GM11168 (cell line): Measurements from ENCODE around the gene CCNB1IP1.
"Not testable (repeated sequence)": the region's sequence is repeated elsewhere in the genome, so short reads cannot be mapped to it uniquely, and the experiment has no call there.

Source experiments
- in situ Hi-C: fragments of 300-500 bp; cut with MboI; formaldehyde crosslinking; loops from one replicate; pipeline ENCODE4 v1.12.0; 2022; ENCODE audit warnings: low sequenced_read_pairs; ENCODE audit not compliant: unreplicated experiment

Gene CCNB1IP1, protein sequence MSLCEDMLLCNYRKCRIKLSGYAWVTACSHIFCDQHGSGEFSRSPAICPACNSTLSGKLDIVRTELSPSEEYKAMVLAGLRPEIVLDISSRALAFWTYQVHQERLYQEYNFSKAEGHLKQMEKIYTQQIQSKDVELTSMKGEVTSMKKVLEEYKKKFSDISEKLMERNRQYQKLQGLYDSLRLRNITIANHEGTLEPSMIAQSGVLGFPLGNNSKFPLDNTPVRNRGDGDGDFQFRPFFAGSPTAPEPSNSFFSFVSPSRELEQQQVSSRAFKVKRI

DNA sequence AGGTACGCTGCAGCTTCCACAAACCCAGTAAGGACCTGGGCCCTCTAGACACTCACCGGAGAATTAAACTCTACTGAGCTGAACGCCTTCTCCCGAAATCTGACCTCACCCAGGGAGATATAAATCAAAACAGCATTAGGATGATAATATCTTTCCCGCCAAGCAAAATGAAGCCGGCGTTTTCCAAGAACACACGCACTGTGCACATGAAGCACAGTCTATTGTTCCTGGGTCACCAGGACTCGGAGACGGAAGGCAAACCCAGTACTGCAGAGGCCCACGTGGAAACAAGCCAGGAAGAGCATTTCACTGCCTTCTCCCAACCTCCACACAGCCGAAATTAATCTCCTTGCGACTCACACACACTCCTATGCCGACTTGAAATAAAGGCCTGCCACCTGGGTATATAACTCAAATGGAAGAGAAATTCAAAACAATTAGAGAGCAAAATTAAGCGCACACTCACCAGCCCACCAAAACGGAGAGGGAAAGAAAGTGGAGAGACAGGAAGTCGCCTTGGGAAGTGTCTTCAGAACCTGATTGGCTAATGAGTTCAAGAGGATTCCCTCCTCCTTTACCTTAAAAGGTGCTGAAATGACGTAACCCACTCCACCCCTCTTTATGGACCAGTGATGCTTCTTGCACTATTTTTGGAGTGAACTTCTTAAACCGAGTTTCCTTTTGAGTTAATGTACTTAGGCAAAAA lies at the start of gene CCNB1IP1:
CCNB1IP1 (minus strand) TSS at position 492 of the 706 bp plus-strand sequence. CDS start 16,756 bp downstream, outside the sequence.
- in situ Hi-C loops = loop anchor here (10.0 kb wide), 1 partner anchor 352 kb away; the partner anchor contains the start of genes ANG and RNASE4

DNA sequence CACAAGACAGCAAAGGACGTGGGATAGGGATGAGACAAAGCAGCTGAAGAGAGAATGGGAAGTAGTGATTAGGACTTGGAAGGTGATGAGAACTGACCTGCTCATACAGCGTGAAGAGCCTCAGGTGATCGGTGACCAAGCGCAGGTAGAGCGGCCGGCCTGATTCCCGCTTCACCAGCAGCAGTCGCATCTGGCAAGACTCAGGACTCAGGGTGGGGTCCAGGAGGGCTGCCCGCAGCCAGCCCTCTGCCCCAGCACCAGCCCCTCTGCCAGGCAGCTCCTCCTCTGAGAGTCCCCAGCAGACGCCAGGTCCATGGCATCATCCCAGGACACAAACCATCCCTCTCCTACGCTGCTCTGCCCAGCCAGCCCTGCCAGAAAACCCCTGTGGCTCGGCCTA lies 49.4 kb upstream of the CCNB1IP1 start:
- in situ Hi-C loops = no loop called here

DNA sequence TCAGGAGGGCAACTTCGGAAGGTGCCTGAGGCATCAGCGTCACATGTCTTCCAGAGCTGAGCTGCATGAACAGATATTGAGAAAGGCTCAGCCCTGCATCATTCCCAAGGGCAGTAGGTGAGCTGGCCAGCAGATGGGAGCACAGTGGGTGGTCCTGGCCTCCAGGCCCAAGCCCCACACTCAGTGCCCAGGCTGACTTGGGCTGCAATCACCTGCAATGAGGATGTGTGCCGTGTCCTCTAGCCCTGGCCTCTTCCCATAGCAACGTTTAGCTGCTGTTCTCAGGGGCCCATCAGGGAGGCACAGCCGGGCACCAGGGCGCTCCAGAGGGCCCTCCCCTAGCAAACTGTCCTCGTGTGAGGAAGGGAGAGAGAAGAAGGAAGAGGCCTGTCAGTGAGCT lies 48.3 kb upstream of the CCNB1IP1 start:
- in situ Hi-C loops = no loop called here

DNA sequence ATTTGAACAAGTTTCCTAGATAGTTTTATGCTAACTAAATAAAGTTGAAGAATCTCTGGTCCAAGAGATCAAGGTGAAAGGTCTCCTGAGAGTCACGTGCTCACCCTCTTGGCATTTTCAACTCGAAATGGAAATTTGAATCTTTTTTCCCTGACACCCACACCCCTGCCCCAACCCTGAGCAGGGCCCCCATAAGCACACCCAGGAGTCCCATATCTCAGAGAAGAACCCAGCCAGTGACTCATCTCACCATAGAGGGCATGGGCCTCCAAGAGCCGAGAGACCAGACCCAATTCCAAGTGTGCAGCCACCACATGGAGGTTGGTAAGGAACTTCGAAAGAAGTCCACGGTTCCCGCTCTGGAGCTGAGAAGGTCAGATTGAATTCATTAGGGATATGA lies 47.6 kb upstream of the CCNB1IP1 start:
- in situ Hi-C loops = no loop called here

DNA sequence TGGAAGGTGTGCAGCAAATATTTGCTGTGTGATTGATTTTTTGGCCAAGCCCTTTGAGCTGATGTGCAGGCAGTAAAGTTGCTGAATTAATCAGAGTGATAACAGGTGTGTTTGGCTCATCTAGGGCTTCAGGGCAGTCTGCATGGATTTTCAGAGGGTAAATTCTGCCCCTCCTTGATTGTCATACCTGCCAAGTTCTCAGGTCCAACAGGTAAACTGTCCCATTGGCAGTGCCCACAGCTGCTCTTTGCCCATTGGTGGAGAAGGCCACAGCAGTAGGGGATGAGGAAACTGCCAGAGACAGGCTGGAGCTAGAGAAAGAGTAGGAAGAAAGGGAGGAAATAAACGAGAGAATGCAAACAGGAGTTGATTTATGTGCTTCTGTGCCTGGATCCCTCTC lies 46.7 kb upstream of the CCNB1IP1 start:
- in situ Hi-C loops = no loop called here

DNA sequence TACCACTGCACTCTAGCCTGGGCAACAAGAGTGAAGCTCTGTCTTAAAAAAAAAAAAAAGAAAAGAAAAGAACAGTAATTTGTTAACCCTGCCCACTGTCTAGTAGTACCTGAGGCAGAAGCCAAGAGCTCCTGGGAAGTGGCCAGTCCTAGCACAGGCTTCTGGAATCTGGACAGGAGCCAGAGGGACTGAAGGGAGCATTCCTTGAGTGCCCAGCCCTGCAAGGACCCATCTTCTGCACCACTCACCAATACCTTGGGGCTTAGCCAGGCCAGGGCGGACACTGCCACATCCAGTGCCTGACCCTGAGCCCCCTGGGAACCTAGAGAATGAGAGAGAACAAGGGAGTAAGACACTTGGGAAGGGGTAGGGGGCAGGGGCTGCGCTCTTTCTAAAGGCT lies 44.1 kb upstream of the CCNB1IP1 start:
- in situ Hi-C loops = no loop called here

DNA sequence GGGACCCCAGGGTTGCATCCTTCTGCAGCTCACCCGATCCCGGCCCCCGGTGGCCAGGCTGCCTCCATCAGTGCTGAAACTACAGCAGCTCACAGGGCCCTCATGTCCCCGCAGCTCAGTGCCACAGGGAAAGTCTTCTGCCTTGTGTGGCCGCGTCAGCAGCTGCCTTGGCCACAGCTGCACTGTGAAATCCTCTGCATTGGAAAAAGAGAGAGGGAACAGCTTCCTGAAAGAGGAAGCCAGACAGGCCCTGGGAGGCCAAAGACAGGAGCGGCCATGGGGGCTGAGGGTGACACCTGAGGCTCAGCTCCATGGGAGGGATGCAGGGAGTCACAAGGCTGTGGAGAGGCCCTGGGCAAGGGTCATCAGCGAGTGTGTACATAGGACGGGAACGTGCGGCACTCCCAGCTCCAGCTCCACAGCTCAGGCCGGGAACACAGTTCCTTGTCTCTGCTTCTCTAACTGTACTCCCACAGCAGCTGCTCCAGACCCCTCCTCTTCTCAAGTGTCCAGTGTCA lies 43.1 kb upstream of the CCNB1IP1 start:
- in situ Hi-C loops = no loop called here

DNA sequence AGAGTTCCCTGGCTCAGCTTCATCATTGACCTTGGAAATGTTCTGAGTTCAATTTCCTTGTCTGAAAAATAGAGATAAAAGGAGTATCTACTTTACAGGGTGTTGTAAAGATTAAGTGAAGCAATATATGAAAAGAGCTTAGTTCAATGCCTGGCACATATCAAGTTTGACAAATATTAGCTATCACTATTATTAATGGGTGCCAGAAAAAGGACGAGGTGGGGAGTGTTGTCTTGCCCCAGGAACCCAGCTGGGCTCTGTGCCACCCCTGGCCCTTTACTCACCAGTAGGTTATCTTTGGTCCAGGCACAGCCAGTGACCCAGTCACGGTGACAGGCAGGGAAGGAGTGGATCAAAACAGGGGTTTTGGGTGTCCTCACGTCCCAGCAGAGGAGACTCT lies 42.4 kb upstream of the CCNB1IP1 start:
- in situ Hi-C loops = no loop called here

DNA sequence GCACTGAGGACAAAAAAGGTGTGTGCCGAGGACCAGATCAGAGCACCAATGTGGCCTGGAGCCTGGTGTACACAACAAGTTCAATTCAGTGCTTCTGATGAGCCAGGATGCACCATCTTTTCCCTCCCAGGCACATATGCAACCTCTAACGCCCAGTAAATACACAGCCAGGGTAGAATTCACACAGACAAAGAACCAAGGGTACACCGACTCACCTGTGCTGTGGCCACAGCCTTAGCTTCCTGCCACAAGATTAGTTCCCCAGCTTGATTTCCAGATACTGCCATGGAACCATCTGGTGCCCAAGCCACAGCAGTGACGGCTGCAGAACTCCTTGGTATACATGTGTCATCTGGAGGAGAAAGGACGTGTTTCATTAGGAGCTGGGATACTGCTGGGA lies 39.7 kb upstream of the CCNB1IP1 start:
- in situ Hi-C loops = no loop called here

DNA sequence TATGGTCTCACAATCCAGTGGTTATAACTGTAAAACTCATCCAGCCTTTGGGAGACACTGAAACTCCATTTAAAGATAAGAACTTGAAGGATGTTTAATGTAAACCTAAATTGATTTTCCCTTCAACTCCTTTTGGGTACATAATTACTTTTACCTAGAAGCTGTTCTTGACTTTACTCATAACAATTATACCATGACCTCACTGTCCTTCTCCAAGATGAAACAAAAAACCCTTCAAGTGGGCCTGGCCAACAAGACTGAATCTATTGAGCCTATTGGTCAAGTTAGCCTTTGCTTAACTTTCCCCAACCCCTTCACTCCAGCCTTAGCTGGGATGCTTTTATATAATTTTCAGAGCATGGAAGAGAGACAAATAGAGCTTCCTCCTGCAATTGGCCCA lies 32.8 kb upstream of the CCNB1IP1 start:
- in situ Hi-C loops = no loop called here

DNA sequence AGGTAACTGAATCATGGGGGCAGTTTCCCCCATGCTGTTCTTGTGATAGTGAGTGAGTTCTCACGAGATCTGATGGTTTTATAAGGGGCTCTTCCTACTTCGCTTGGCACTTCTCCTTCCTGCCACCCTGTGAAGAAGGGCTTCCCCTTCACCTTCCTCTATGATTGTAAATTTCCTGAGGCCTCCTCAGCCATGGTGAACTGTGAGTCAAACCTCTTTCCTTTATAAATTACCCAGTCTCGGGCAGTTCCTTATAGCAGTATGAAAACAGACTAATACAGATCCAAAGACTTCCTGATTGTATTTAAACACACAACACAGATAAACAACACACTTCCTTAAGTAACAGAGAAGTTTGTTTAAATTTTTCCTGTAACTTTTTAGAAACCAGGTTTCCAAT lies 25.4 kb upstream of the CCNB1IP1 start:
- in situ Hi-C loops = not testable (repeated sequence)

DNA sequence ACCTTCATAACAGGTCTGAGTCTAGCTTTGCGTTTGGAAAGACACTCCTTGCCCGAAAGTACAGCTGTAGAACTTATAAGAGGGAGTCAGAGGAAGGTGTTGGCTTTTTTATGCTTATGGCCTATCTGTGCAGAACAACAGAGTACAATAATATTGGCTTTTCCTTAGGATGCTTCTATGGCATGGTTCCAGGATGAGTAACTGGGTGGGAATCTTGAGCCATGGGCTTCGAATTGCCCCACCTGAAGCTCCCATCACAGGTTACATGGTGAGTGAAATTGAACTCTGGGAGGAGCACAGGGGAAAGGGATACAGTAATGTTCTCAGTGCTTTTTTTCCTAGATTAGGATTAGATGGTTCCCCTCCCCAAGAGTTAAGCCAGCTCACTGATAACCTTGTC lies 23.3 kb upstream of the CCNB1IP1 start:
- in situ Hi-C loops = no loop called here

DNA sequence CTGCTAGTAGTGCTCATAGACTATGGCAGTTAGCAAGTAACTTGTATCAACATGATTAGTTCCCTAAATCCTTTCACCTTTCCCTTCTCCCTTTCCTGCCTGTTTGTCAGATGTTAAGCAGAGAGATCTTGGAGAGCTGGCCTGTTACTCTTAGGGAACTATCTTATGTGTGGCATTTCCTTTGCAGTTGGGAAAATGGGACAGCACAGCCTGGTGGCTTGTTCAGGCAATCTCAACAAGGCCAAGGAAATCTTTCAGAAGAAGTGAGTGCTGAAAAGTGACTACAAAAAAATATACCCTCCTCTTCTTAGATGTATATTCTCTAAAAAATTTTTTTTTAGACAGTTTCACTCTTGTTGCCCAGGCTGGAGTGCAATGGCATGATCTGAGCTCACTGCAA lies 17.8 kb upstream of the CCNB1IP1 start:
- in situ Hi-C loops = no loop called here

DNA sequence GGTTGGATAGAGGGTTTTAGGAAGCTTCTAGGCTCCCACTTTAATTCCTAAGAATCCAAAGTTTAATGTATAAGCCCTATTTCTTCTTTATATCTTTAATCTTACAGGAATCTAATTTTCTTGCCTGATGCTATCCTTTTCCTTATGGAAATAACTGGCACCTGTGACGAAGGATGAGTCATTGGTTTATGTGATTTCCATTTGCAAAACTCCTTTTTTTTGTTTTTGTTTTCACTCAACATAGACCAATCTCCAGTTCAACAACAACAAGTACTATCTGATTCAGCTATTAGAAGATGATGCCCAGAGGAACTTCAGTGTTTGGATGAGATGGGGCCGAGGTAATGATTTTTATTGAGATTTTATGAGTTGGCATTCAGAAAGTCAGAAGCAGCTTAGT lies 17.2 kb upstream of the CCNB1IP1 start:
- in situ Hi-C loops = no loop called here

DNA sequence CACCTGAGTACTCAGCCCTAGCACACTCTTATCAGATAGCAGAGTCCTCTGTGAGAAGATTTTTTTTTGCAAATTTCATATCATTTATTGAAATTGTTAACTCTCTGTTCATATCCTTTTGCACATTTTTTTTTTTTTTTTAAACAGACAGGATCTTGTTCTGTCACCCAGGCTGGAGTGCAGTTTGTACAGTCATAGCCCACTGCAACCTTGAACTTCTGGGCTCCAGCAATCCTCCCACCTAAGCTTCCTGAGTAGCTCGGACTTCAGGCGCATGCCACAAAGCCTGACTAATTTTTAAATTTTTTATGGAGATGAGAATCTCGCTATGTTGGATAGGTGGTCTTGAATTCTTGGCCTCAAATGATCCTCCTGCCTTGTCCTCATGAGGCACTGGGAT lies 14.7 kb upstream of the CCNB1IP1 start:
- in situ Hi-C loops = no loop called here

DNA sequence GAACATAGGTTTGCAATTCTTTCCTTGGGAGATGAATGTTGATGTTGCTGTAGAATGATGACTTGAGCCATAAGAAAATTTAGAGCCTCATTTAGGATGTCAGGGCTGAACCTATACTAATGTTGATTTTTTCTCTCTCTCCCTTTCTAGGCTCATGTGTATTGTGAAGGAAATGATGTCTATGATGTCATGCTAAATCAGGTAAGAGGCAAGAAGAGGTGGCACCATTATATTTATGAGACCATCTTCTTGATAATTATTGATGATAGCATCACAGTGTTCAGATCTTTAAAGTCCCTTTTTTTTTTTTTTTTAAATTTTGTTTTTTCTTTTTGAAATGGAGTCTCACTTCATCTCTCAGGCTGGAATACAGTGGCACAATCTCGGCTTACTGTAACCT lies 13.6 kb upstream of the CCNB1IP1 start:
- in situ Hi-C loops = no loop called here

DNA sequence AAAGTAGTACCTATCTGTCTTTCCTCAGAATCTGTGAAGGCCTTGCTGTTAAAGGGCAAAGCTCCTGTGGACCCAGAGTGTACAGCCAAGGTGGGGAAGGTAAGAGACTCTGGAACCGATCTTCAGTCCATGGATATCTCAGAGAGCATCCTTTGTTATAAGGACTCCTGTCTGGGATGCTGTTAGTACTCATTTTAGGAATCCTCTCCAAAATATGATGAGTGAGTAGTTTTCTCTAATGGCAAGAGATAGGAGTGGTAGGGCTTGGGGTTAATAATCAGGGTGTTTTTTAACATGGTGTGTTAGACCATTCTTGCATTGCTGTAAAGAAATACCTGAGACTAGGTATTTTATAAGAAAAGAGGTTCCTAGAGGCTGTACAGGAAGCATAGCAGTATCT lies 12.3 kb upstream of the CCNB1IP1 start:
- in situ Hi-C loops = no loop called here

DNA sequence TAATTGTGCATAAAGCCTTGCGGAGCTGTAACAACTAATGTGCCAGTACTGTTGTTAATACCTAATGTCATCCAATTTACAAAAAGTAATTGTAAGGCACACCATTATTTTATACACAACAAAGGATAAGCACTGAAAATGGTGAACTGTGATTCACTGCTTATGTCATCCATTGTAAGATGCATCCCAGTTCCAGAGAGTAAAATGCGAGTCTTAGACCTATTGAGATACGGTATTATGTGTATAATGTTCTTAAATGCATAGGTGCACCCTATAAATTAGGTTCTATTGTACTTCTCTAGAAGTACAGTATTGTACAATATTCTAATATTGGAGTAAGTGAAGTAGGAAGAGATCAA lies 10.8 kb upstream of the CCNB1IP1 start:
- in situ Hi-C loops = no loop called here

DNA sequence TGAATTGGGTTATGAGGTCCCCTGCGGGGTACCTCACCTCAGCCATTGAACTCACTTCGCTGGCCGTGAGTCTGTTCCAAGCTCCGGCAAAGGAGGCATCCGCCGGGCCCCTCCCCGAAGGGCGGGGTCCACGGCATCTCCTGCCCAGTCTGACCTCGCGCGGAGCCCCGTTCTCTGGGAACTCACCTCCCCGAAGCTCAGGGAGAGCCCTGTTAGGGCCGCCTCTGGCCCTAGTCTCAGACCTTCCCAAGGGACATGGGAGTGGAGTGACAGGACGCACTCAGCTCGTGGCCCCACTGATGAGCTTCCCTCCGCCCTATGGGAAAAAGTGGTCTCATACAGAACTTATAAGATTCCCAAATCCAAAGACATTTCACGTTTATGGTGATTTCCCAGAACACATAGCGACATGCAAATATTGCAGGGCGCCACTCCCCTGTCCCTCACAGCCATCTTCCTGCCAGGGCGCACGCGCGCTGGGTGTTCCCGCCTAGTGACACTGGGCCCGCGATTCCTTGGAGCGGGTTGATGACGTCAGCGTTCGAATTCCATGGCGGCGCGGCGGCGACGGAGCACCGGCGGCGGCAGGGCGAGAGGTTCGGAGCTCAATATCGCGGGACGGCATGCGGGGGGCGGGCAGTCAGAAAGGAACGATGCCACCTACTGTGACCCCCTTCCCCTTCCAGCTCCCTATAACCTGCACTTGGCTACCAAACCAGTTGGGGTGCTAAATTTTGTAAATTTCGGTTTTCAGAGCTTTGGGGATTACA lies 10.2 kb upstream of the CCNB1IP1 start, which contains the start of gene PARP2:
PARP2 (plus strand) TSS at position 544 of the 770 bp plus-strand sequence; CDS start at position 551, 7 bp downstream.
- in situ Hi-C loops = no loop called here

DNA sequence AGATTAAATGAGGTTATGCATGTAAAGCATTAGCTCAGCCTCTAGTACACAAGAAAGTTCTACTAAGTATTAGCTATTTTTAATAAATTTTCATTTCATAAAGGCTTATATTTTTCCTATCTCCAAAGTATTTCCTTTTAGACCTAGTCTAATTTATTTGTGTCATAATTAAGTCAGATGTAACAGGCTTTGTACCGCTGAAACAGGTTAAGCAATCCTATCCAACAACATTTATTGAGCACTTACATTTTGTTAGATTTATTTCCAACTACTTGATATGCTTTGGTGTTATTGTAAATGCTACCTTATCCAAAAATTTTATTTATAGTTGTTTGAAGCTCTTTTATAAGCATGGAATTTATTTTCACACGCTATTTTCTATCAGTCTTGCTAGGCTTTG lies 8.6 kb upstream of the CCNB1IP1 start:
- in situ Hi-C loops = no loop called here

DNA sequence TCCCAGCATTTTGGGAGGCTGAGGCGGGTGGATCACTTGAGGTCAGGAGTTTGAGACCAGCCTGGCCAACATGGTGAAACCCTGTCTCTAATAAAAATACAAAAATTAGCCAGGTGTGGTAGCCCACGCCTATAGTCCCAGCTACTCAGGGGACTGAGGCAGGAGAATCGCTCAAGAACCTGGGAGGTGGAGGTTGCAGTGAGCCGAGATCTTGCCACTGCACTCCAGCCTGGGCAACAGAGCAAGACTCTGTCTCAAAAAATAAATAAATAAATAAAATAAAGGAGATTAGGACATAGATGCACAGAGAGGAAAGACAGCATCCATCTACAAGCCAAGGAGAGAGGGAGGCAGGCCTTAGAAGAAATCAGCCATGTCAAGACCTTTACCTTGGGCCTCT lies 8.0 kb upstream of the CCNB1IP1 start:
- in situ Hi-C loops = not testable (repeated sequence)
